ENCODE results near the gene CCDC124. TPM values are rescaled to one million over a fixed set of nuclear protein-coding genes. Genes with fewer than 3 reads are reported as not detected.
"Not testable (repeated sequence)": the region's sequence is repeated elsewhere in the genome, so short reads cannot be mapped to it uniquely, and the experiment has no call there.

CCDC124 gene
- total RNA-seq, 1 experiment from 2014 or later, result 111 TPM

DNA sequence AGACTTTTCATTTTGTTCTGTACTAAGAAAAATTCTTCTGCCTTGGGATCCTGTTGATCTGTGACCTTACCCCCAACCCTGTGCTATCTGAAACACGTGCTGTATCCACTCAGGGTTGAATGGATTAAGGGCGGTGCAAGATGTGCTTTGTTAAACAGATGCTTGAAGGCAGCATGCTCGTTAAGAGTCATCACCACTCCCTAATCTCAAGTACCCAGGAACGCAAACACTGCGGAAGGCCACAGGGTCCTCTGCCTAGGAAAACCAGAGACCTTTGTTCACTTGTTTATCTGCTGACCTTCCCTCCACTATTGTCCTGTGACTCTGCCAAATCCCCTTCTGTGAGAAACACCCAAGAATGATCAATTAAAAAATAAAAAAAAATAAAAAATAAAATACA, 13.7 kb upstream of the CCDC124 start:
- H3K4me1 ChIP-seq; H3K4me3 ChIP-seq; DNase-seq; H3K27me3 ChIP-seq; H3K36me3 ChIP-seq; H3K27ac ChIP-seq; H3K9me3 ChIP-seq (replicated peaks): not testable (repeated sequence)

DNA sequence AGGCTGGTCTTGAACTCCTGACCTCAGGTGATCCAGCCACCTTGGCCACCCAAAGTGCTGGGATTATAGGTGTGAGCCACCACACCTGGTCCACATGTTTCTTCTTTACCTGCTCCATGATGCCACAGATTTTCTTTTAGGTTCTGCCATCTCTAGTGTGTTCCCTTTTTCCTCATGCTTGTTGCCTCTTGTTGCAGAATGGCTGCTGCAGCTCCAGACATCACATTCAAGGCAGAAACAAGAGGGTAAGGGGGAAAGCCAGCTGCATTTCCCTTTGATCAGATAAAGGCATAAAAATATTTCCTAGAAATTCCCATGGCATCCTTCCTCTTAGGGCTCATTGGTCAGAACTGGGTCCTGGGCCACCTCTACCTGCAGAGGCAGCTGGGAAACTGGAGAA, 12.3 kb upstream of the CCDC124 start:
- Histone ChIP-seq H3K9me3 (replicated peaks) (no peaks in the 10 kb centered on the region), H3K4me3 (no peak overlapping the region), H3K36me3 (no peaks in the 10 kb centered on the region), H3K27me3 (no peaks in the 10 kb centered on the region), H3K27ac (no peak overlapping the region), H3K4me1 (no peaks in the 10 kb centered on the region)
- no peak for DNase-seq

DNA sequence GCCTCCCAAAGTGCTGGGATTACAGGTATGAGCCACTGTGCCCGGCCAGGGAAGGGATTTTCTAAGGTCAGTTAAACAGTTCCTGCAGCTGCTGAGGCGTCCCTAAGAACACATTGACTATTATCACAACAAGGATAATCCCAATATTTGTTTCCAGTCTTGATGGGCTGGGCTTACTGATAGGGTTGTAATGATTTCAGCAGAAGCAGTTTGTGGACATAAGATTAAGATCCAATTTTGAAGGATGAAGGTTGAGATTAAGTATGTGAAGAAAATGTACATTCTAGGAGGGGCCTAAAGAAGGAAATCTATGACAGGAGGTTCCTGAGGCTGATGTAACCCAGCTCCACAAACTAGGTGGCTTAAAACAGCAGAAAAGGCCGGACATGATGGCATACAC, 10.7 kb upstream of the CCDC124 start:
- Histone ChIP-seq H3K27me3 (0 out of 2 replicates have a peak, but pooled peaks cover under 1% of the 10 kb centered on the region), H3K4me1 (no peaks in the 10 kb centered on the region)

DNA sequence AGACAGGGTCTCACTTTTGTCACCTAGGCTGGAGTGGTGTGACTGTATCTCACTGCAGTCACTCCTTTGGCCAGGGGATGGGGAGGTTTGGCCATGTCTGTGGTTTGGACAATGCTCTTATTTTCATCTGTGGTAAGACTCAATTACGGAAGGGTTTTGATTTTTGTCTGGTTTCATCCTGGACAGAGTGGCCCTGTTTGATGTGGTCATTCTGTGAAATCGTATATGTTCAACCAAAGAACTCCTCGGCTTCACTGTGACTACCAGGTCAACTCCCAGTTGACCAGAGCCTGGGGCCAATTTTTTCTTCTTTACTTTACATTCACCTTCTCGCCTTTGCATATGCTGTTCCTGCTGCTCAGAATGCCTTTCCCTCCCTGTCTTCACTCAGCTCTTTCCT, 6.8 kb upstream of the CCDC124 start:
- Histone ChIP-seq H3K9me3 (replicated peaks) (no peaks in the 10 kb centered on the region), H3K27ac (no peak overlapping the region), H3K4me3 (no peak overlapping the region), H3K4me1 (no peaks in the 10 kb centered on the region), H3K27me3 (0 out of 2 replicates have a peak, but pooled peaks cover 6% of the 10 kb centered on the region), H3K36me3 (no peaks in the 10 kb centered on the region)
- no peak for DNase-seq

More for the DNA sequence above, 10.7 kb upstream of the CCDC124 start:
- Histone ChIP-seq H3K4me3 (no peak overlapping the region), H3K27ac (no peak overlapping the region), H3K36me3 (no peaks in the 10 kb centered on the region), H3K9me3 (replicated peaks) (no peaks in the 10 kb centered on the region)
- DNase-seq, result no peak

DNA sequence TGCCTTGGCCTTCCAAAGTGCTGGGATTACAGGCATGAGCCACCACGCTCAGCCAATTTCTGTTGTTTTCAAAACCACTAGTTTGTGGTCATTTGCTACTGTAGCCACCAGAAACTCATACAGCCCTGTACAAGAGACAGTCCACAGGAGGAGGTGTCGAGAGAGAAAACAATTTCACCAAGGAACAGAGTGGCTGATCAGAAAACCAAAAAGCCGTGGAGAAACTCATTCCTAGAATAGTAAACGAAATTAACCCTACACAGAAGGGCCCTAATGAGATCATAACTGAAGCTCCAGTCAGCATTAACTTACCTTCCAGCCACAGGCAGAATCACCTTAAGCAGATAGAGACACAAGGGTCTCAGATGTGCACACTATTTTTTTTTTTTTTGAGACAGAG, 3.8 kb upstream of the CCDC124 start:
- no peak for DNase-seq
- H3K36me3 ChIP-seq, result no peaks in the 10 kb centered on the region
- H3K4me1 ChIP-seq, result no peaks in the 10 kb centered on the region
- no peak overlapping the region for H3K4me3 ChIP-seq
- H3K27me3 ChIP-seq, result 0 out of 2 replicates have a peak, but pooled peaks cover 6% of the 10 kb centered on the region
- no peak overlapping the region for H3K27ac ChIP-seq
- H3K9me3 ChIP-seq (replicated peaks), result no peaks in the 10 kb centered on the region

DNA sequence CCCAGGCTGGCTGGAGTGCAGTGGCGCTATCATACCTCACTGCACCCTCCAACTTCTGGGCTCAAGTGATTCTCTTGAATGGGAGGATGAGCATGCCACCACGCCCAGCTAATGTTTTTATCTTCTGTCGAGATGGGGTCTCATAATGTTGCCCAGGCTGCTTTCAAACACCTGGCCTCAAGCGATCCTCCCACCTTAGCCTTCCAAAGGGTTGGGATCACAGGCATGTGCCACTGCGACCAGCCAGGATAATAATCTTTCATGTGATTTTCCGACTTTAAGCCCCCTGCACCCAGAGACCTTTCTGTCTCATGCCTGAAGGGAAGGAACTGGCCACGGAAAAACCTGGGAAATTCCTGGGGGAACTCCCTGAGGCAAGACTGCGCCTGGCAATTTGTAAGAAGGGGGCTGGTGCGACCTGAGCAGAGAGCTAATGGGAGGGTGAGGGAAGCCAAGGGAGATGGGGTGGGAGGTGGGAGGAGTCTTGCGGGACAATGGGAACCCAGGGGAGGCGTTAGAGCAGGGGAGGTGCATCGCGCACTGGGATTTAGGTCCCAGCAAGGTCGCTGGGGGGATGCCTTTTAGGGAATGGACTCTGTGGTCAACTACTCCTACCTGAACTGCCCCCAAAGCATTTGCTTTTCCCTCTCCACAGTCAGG, 1.2 kb upstream of the CCDC124 start:
- DNase-seq, result peak; percentile 37 to 48
- H3K9me3 ChIP-seq (replicated peaks), result no peaks in the 10 kb centered on the region
- H3K27ac ChIP-seq, result no peak overlapping the region
- H3K4me1 ChIP-seq, result no peaks in the 10 kb centered on the region
- H3K27me3 ChIP-seq, result 0 out of 2 replicates have a peak, but pooled peaks cover 6% of the 10 kb centered on the region
- H3K36me3 ChIP-seq, result no peaks in the 10 kb centered on the region
- H3K4me3 ChIP-seq, result peak overlapping the region; percentile 75; the same call in 1 of the 2 replicates

DNA sequence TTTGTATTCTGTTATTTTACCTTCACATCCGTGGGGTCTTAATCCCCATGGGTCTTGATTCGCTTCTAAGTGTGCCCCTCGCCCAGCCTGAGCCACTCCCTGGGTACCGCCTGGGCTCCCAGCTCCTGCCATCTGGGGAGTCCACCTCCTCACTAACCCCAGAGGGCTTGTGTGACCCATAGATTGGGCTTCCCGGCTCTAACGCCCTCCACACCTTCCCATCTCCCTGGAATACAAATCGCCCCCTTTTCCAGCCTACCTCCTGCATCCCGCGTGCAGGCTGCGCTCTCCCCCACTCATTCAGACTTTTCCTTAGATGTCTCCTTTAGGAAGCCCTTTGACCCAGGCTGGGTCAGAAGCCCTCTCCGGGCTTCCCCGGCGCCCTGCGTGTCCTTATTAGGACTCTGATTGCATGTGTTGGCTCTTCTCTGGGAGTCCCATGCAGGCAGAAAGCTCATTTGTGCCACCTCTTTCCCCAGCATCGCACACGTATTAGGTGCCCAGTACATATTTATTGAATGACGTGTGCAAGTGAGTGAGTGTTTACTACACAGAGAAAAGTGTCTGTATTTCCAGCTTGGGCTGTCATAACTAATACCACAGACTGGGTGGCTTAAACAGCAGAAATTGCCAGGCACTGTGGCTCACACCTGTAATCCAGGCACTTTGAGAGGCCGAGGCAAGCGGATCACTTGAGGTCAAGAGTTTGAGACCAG, 757 bp downstream of the CCDC124 start:
- Histone ChIP-seq H3K4me3 (peak overlapping the region; percentile 75), H3K27me3 (no peaks in the 10 kb centered on the region), H3K27ac (peak overlapping the region; percentile 95), H3K4me1 (no peaks in the 10 kb centered on the region), H3K9me3 (replicated peaks) (no peaks in the 10 kb centered on the region), H3K36me3 (no peaks in the 10 kb centered on the region)
- no peak for DNase-seq

DNA sequence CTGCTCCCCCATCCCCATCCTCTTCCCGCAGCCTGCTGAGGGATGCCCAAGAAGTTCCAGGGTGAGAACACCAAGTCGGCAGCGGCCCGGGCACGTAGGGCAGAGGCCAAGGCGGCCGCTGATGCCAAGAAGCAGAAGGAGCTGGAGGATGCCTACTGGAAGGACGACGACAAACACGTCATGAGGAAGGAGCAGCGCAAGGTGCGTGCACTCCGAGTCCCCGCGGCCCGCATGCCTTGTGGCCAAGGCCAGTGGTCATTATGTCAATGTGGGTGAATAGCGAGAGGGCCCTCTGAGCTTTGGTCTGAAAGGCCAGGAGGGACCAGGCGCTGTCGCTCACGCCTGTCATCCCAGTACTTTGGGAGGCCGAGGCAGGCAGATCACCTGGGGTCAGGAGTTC, 3.6 kb downstream of the CCDC124 start:
- no peaks in the 10 kb centered on the region for H3K27me3 ChIP-seq
- no peak for DNase-seq
- H3K4me1 ChIP-seq, result no peaks in the 10 kb centered on the region
- peaks cover 9% of the 10 kb centered on the region for H3K36me3 ChIP-seq
- H3K27ac ChIP-seq, result no peak overlapping the region
- H3K9me3 ChIP-seq (replicated peaks), result no peaks in the 10 kb centered on the region
- H3K4me3 ChIP-seq, result no peak overlapping the region

DNA sequence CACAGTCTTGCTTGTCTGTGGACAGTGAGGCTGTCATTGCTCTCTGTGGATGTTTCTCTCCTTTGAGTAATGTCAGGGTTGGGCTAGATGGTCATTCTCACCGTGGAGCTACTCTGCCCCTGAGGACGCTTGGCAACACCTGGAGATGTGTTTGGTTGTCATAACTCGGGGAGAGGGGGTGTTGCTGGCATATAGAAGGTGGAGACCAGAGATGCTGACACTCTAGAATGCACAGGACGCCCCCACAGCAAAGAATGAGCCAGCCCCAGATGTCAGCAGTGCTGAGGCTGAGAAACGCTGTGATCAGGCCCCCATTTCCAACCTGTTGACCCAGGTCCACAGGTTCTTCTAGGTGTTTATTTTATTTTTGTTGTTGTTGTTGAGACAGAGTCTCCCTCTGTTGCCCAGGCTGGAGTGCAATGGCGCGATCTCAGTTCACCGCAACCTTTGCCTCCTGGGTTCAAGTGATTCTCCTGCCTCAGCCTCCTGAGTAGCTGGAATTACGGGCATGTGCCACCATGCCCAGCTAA, 4.6 kb downstream of the CCDC124 start:
- no peaks in the 10 kb centered on the region for H3K9me3 ChIP-seq (replicated peaks)
- no peak overlapping the region for H3K4me3 ChIP-seq
- H3K27me3 ChIP-seq, result no peaks in the 10 kb centered on the region
- peaks cover 9% of the 10 kb centered on the region for H3K36me3 ChIP-seq
- H3K4me1 ChIP-seq, result no peaks in the 10 kb centered on the region
- no peak for DNase-seq
- no peak overlapping the region for H3K27ac ChIP-seq

DNA sequence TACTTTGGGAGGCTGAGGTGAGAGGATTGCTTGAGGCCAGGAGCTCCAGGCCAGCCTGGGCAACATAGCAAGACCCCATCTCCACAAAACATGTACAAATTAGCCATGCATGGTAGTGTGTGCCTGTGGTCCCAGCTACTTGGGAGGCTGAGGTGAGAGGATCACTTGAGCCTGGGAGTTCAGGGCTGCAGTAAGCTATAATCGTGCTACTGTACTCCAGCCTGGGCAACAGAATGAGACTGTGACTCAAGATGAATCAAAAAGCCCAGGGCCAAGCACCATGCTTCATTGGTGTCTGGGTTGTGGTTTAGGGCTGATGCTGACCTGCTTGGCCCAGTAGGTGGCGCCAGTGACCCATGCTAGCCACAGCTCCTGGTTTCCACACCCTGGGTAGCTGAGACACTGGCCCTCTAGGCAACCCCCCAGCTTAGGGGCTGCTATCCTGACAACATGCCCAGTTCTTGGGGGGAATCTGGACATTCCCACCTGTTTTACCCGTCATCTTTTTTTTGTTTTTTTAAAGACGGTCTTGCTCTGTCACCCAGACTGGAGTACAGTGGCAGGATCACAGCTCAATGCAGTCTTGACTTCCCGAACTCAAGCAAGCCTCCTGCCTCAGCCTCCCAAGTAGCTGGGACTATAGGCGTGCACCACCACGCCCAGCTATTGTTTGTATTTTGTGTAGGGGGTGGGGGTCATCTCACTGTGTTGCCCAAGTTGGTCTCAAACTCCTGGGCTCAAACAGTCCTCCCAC, 5.5 kb downstream of the CCDC124 start:
- H3K36me3 ChIP-seq, result peaks cover 9% of the 10 kb centered on the region
- H3K27me3 ChIP-seq, result no peaks in the 10 kb centered on the region
- H3K4me3 ChIP-seq, result no peak overlapping the region
- H3K4me1 ChIP-seq, result no peaks in the 10 kb centered on the region
- H3K9me3 ChIP-seq (replicated peaks), result no peaks in the 10 kb centered on the region
- no peak overlapping the region for H3K27ac ChIP-seq
- peak; percentile 74 to 86 for DNase-seq

DNA sequence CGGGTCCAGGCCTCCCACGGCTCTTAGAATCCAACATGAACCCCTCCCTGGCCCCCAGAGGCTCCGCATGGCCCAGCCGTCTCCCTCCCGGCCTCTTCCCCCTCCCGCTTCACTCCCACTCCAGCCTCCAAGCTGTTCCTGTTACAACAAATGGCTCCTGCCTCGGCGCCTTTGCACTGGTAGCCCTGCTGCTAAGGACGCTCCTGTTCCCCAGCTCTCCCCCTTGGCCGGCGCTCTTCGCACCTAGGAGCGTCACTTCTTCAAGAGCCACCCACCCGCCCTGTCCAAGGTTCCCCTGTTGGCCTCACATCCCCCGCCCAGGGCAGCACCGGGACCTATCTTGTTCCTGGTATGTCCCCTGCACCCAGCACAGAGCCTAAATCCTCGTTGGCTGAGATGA, 9.4 kb downstream of the CCDC124 start:
- Histone ChIP-seq H3K4me3 (no peak overlapping the region), H3K27me3 (no peaks in the 10 kb centered on the region), H3K27ac (no peak overlapping the region), H3K36me3 (peaks cover 9% of the 10 kb centered on the region), H3K4me1 (no peaks in the 10 kb centered on the region), H3K9me3 (replicated peaks) (no peaks in the 10 kb centered on the region)
- DNase-seq, result no peak

DNA sequence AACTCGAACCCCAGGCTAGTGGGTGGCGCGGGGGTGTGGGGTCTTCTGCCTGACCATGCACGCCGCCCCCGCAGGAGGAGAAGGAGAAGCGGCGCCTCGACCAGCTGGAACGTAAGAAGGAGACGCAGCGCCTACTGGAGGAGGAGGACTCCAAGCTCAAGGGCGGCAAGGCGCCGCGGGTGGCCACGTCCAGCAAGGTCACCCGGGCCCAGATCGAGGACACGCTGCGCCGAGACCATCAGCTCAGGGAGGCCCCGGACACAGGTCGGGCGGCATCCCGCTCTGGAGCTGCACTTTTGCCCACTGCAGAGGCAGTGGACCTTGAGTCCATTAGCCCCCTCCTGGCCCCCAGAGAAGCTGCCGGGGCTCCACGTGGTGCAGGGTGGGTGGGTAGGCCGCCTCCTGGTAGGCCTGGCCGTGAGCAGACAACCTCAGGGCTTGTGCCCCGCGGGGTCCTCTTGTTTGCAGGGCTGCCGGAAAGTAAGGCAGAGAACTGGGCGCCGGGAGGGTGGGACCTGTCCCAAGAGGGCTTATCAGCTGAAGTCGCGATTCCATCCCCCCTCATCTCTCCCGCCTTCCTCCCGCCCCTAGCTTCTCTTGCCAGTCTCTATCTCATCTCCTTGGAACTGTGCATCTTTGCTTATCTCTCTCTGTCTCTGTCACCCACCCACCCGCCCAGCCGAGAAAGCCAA, 9.9 kb downstream of the CCDC124 start:
- peaks cover 9% of the 10 kb centered on the region for H3K36me3 ChIP-seq
- no peak for DNase-seq
- no peaks in the 10 kb centered on the region for H3K4me1 ChIP-seq
- H3K9me3 ChIP-seq (replicated peaks), result no peaks in the 10 kb centered on the region
- H3K27me3 ChIP-seq, result no peaks in the 10 kb centered on the region
- H3K4me3 ChIP-seq, result no peak overlapping the region
- no peak overlapping the region for H3K27ac ChIP-seq

DNA sequence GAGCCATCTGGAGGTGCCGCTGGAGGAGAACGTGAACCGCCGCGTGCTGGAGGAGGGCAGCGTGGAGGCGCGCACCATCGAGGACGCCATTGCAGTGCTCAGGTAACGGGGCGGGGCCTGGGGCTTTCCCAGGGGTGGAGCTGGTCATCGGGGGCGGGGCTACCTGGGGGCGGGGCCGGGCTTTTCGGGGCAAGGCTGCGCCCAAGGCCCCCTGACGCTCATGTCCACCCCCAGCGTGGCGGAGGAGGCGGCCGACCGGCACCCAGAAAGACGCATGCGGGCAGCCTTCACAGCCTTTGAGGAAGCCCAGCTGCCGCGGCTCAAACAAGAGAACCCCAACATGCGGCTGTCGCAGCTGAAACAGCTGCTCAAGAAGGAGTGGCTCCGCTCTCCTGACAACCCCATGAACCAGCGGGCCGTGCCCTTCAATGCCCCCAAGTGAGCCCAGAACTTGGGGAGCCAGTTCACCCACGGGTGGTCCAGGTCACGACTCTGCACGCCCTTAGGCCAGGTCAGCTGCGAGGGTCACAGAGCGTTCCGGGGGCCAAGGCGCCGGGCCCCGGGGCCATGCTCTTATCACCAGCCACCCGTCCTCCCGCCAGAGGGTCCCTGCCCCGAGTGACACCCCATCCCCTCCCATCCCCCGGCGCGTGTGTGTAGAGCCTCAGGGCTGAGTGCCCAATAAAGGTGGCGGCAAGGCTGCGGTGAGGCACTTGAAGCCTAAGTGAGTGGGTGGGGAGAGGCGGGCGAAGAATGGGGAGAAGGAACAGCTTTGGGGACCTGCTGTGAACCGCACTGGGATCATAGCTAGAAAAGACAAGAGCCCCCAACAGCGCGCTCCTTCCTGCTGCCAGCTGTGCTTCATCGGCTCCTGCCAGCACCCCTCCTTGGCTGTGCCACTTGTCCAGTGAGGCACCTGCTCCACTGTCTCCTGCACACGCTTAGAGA, 10.7 kb downstream of the CCDC124 start:
- Histone ChIP-seq H3K4me1 (no peaks in the 10 kb centered on the region), H3K27me3 (no peaks in the 10 kb centered on the region), H3K9me3 (replicated peaks) (no peaks in the 10 kb centered on the region), H3K4me3 (no peak overlapping the region), H3K27ac (no peak overlapping the region), H3K36me3 (peaks cover 9% of the 10 kb centered on the region)
- no peak for DNase-seq

DNA sequence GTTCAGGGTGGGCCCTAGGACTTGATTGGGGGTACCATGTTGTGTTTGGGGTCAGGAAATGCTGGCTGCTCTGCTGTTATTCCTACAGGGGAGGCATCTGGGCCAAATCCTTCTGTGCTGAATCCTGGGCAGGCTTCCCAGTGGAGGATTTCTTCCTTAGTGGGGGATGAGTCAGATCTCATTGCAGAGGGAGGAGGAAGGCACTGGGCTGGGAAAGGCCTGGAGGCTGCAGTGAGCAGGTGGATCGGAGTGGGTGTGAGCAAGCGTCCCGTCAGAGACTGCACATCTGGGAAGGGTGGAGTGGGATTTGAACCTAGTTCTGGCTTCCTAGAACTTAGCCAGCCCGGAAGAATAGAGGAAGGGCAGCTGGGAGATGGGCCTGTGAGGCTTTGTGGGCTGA, 11.5 kb downstream of the CCDC124 start:
- no peak overlapping the region for H3K27ac ChIP-seq
- H3K36me3 ChIP-seq, result peaks cover 6% of the 10 kb centered on the region; the same call in 1 of the 2 replicates

More for the DNA sequence above, 11.5 kb downstream of the CCDC124 start:
- H3K27me3 ChIP-seq, result peaks cover 3% of the 10 kb centered on the region
- H3K4me1 ChIP-seq, result no peaks in the 10 kb centered on the region
- no peak overlapping the region for H3K4me3 ChIP-seq
- H3K9me3 ChIP-seq (replicated peaks), result no peaks in the 10 kb centered on the region
- DNase-seq, result no peak
